C4-2B (cell line): ENCODE measurements around the gene PTPRN2.

Experiments used
- ZFX ChIP-seq: fragments of 450-650 bp; IDR thresholded peaks from 2 replicates; pipeline ENCODE4 v1.6.1; 2017
- TF ChIP-seq, protein P1 (sequence below): fragments of 450-650 bp; conservative IDR thresholded peaks from 2 replicates; pipeline ENCODE4 v1.5.1; 2017; ENCODE audit warnings: mild to moderate bottlenecking

DNA sequence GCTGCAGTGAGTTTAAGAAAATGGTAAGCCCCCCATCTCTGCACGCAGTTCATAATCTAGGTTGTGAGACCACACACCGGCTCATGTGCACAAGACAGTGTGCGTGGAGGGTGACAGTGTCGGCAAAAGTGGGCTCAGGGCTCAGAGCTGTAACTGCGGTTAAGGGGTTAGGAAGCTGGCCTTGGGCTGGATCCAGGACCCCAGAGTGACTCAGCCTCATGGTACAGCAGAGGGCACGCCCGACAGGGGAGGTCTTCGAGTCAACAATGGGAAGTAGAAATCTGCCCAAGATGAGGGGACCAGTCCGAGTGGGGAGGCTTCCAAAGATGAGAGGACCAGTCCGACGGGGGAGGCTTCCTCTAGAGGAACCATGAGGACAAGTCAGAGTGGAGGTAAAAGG is 813.1 kb downstream of the PTPRN2 start:
- TF ChIP-seq, protein P1, sequence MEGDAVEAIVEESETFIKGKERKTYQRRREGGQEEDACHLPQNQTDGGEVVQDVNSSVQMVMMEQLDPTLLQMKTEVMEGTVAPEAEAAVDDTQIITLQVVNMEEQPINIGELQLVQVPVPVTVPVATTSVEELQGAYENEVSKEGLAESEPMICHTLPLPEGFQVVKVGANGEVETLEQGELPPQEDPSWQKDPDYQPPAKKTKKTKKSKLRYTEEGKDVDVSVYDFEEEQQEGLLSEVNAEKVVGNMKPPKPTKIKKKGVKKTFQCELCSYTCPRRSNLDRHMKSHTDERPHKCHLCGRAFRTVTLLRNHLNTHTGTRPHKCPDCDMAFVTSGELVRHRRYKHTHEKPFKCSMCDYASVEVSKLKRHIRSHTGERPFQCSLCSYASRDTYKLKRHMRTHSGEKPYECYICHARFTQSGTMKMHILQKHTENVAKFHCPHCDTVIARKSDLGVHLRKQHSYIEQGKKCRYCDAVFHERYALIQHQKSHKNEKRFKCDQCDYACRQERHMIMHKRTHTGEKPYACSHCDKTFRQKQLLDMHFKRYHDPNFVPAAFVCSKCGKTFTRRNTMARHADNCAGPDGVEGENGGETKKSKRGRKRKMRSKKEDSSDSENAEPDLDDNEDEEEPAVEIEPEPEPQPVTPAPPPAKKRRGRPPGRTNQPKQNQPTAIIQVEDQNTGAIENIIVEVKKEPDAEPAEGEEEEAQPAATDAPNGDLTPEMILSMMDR, result no peak
- no peak for TF ChIP-seq ZFX
